Naive thymus-derived CD4-positive, alpha-beta T cell (primary cell): ENCODE results near the gene DRAXIN. TPM values are rescaled to one million over a fixed set of nuclear protein-coding genes. Genes with fewer than 3 reads are reported as not detected.

ENCODE experiments used
- ATAC-seq: fragments of 150-1000 bp; cut with Tn5 transposase; 2 replicates; pipeline ENCODE4 v1.10.0; 2021; ENCODE audit warnings: mild to moderate bottlenecking, moderate library complexity
- CTCF ChIA-PET: fragments of 350-600 bp; sonication (Branson Sonifier 250); formaldehyde crosslinking; loops from one replicate; lab custom pipeline; 2021; ENCODE audit warnings: antibody characterized with exemption; lab: Charles Lee
- POLR2A ChIA-PET: fragments of 350-600 bp; sonication (Branson Sonifier 250); formaldehyde crosslinking; loops from one replicate; lab custom pipeline; 2021; ENCODE audit warnings: antibody characterized with exemption, inconsistent platforms; lab: Charles Lee
- DNase-seq, 9 donors: peaks; one replicate each; pipeline versions ENCODE4 v3.0.0 to v3.0.0-alpha.2; 2020 to 2022; ENCODE audit warnings: mixed read lengths in 1 of 9
- H3K27ac ChIP-seq: one replicate; pipeline ENCODE4 v1.7.0; 2013; ENCODE audit warnings: mild to moderate bottlenecking, low read depth, low read length, moderate library complexity
- H3K27me3 ChIP-seq, 2 donors: one replicate each; pipeline ENCODE4 v1.7.0; 2013; ENCODE audit warnings: low read length in 2 of 2, mild to moderate bottlenecking in 2 of 2, moderate library complexity in 2 of 2; ENCODE audit not compliant: control insufficient read depth in 2 of 2, insufficient read depth in 2 of 2
- H3K36me3 ChIP-seq, 3 experiments: 1 replicate in 2 of 3; 2 replicates in 1 of 3; pipeline ENCODE4 v1.7.0; 2013; ENCODE audit warnings: low read length in 3 of 3, mild to moderate bottlenecking in 3 of 3, moderate library complexity in 1 of 3; ENCODE audit not compliant: insufficient read depth in 3 of 3, control insufficient read depth in 2 of 3
- H3K4me1 ChIP-seq, 2 donors: one replicate each; pipeline ENCODE4 v1.7.0; 2013; ENCODE audit warnings: low read length in 2 of 2, mild to moderate bottlenecking in 2 of 2, moderate library complexity in 1 of 2; ENCODE audit not compliant: control insufficient read depth in 2 of 2, insufficient read depth in 2 of 2
- H3K4me3 ChIP-seq: 2 replicates; pipeline ENCODE4 v1.7.0; 2013; ENCODE audit warnings: mild to moderate bottlenecking, low read length
- H3K9me3 ChIP-seq, 3 experiments: 1 replicate in 2 of 3; 2 replicates in 1 of 3; pipeline ENCODE4 v1.7.0; 2013; ENCODE audit warnings: low read length in 3 of 3; ENCODE audit not compliant: control insufficient read depth in 2 of 3
- H3K27ac Mint-ChIP-seq, 9 donors: one replicate each; pipeline ENCODE4 v1.8.0; 2020 to 2022; ENCODE audit warnings: mixed read lengths in 9 of 9, mild to moderate bottlenecking in 8 of 9, moderate library complexity in 5 of 9, inconsistent platforms in 2 of 9
- H3K27me3 Mint-ChIP-seq, 5 donors: one replicate each; pipeline ENCODE4 v1.8.0; 2021 to 2022; ENCODE audit warnings: mixed read lengths in 5 of 5, mild to moderate bottlenecking in 1 of 5
- H3K36me3 Mint-ChIP-seq, 5 donors: one replicate each; pipeline ENCODE4 v1.8.0; 2020 to 2022; ENCODE audit warnings: mixed read lengths in 5 of 5, mild to moderate bottlenecking in 3 of 5, inconsistent platforms in 1 of 5
- H3K4me1 Mint-ChIP-seq, 7 donors: one replicate each; pipeline ENCODE4 v1.8.0; 2020 to 2022; ENCODE audit warnings: mixed read lengths in 7 of 7, mild to moderate bottlenecking in 3 of 7, inconsistent platforms in 1 of 7
- H3K4me3 Mint-ChIP-seq, 10 donors: one replicate each; pipeline ENCODE4 v1.8.0; 2020 to 2022; ENCODE audit warnings: mild to moderate bottlenecking in 10 of 10, mixed read lengths in 10 of 10, moderate library complexity in 6 of 10, inconsistent platforms in 2 of 10
- H3K9me3 Mint-ChIP-seq, 11 donors: one replicate each; pipeline ENCODE4 v1.8.0; 2020 to 2022; ENCODE audit warnings: mixed read lengths in 11 of 11, mild to moderate bottlenecking in 4 of 11, inconsistent platforms in 1 of 11, moderate library complexity in 1 of 11
- intact Hi-C, 2 donors: fragments of 100-400 bp; cut with micrococcal nuclease; formaldehyde crosslinking; loops; one replicate each; pipeline ENCODE4 v1.15.1; 2023
- polyA plus RNA-seq, 2 donors: library from polyadenylated mRNA; unstranded; fragments of 300-500 nt; fragmentation: Illumina TruSeq; gene quantifications; one replicate each; pipeline ENCODE4 v1.2.3, GENCODE V29; 2021
- total RNA-seq, 6 experiments: library from RNA in 5 of 6; stranded (reverse) in 5 of 6; gene quantifications; 1 replicate in 5 of 6; 2 replicates in 1 of 6; pipeline ENCODE4 v1.2.3 and lab custom pipeline; 2021 to 2026

The DRAXIN gene
- total and polyA plus RNA-seq, 7 experiments from 2014 or later = 0.03 to 1.6 (median 0.19) TPM

- Histone ChIP-seq H3K9me3 (no peaks in the 10 kb centered on the region), H3K27ac (no peak overlapping the region), H3K27me3 (no peaks in the 10 kb centered on the region), H3K4me1 (no peaks in the 10 kb centered on the region), H3K4me3 (no peak overlapping the region), H3K36me3 (no peaks in the 10 kb centered on the region)
- Mint-ChIP-seq H3K27ac (no peak overlapping the region), H3K36me3 (no peaks in the 10 kb centered on the region), H3K27me3 (peaks cover 0 to 9% (median 7%) of the 10 kb centered on the region in 5 donors), H3K4me1 (no peaks in the 10 kb centered on the region), H3K4me3 (no peak overlapping the region), H3K9me3 (peaks cover 0 to 2% (median 0%) of the 10 kb centered on the region in 11 donors)
- ATAC-seq (no peak), DNase-seq (no peak)
- ChIA-PET CTCF (interaction anchor here (0.7 kb wide), 1 partner anchor 10 kb away, joined by 5 read pairs; no protein-coding TSS in a partner anchor), POLR2A (interaction anchor here (0.9 kb wide), 1 partner anchor 11 kb away, joined by 6 read pairs; no protein-coding TSS in a partner anchor)
- intact Hi-C loops = no loop called here
These were observed 16.2 kb downstream of the DRAXIN start for GRCh38 chr1:11707621-11708276.

GRCh38 chr1:11708554-11709350 is 17.2 kb downstream of the DRAXIN start:
- POLR2A ChIA-PET = interaction anchor here (0.7 kb wide), 1 partner anchor 38 kb away, joined by 3 read pairs; no protein-coding TSS in a partner anchor
- no peak overlapping the region for H3K4me3 Mint-ChIP-seq

GRCh38 chr1:11711490-11711889 is 20.0 kb downstream of the DRAXIN start:
- H3K9me3 Mint-ChIP-seq = no peaks in the 10 kb centered on the region
- CTCF ChIA-PET = interaction anchor here (0.6 to 1.8 kb wide), 2 partner anchors 8 to 74 kb away, joined by 3 to 4 read pairs; no protein-coding TSS in a partner anchor
- POLR2A ChIA-PET = interaction anchor here (1.0 to 2.0 kb wide), 2 partner anchors 8 to 48 kb away, joined by 3 to 9 read pairs; partner anchors contain the start of gene FBXO6

More at GRCh38 chr1:11708554-11709350, 17.2 kb downstream of the DRAXIN start:
- no peaks in the 10 kb centered on the region for H3K9me3 ChIP-seq
- H3K27me3 ChIP-seq = no peaks in the 10 kb centered on the region
- Mint-ChIP-seq H3K27ac (no peak overlapping the region), H3K27me3 (peaks cover 0 to 9% (median 1%) of the 10 kb centered on the region in 5 donors), H3K36me3 (no peaks in the 10 kb centered on the region), H3K9me3 (no peaks in the 10 kb centered on the region), H3K4me1 (no peaks in the 10 kb centered on the region)
- H3K36me3 ChIP-seq = no peaks in the 10 kb centered on the region
- H3K27ac ChIP-seq = no peak overlapping the region
- H3K4me3 ChIP-seq = no peak overlapping the region
- ATAC-seq (peak; percentile 22), DNase-seq (no peak)
- CTCF ChIA-PET = interaction anchor here (0.7 to 1.2 kb wide), 4 partner anchors 9 to 73 kb away, joined by 3 to 6 read pairs (median 4); no protein-coding TSS in a partner anchor
- no peaks in the 10 kb centered on the region for H3K4me1 ChIP-seq
- intact Hi-C loops = no loop called here

GRCh38 chr1:11712285-11712684 is 20.8 kb downstream of the DRAXIN start:
- H3K4me3 Mint-ChIP-seq = no peak overlapping the region
- ChIA-PET CTCF (no interaction called here), POLR2A (no interaction called here)
- H3K36me3 ChIP-seq = no peaks in the 10 kb centered on the region
- no peaks in the 10 kb centered on the region for H3K36me3 Mint-ChIP-seq
- no peaks in the 10 kb centered on the region for H3K4me1 ChIP-seq
- H3K4me1 Mint-ChIP-seq = no peaks in the 10 kb centered on the region
- H3K9me3 Mint-ChIP-seq = no peaks in the 10 kb centered on the region
- no peaks in the 10 kb centered on the region for H3K27me3 ChIP-seq
- no peak overlapping the region for H3K4me3 ChIP-seq
- DNase-seq (no peak), ATAC-seq (no peak)
- peaks cover 0 to 9% (median 4%) of the 10 kb centered on the region in 5 donors for H3K27me3 Mint-ChIP-seq
- no peak overlapping the region for H3K27ac ChIP-seq
- intact Hi-C loops = loop anchor here in 1 of 2 donors (10.0 kb wide), 1 partner anchor 377 kb away; no protein-coding TSS in a partner anchor
- H3K9me3 ChIP-seq = no peaks in the 10 kb centered on the region
- no peak overlapping the region for H3K27ac Mint-ChIP-seq

More at GRCh38 chr1:11711490-11711889, 20.0 kb downstream of the DRAXIN start:
- no peaks in the 10 kb centered on the region for H3K36me3 ChIP-seq
- no peak for DNase-seq
- no peaks in the 10 kb centered on the region for H3K27me3 ChIP-seq
- H3K4me3 ChIP-seq = no peak overlapping the region
- H3K36me3 Mint-ChIP-seq = no peaks in the 10 kb centered on the region
- intact Hi-C loops = loop anchor here in 1 of 2 donors (10.0 kb wide), 1 partner anchor 377 kb away; no protein-coding TSS in a partner anchor
- H3K27ac ChIP-seq = no peak overlapping the region
- ATAC-seq = no peak
- no peaks in the 10 kb centered on the region for H3K9me3 ChIP-seq
- no peak overlapping the region for H3K4me3 Mint-ChIP-seq
- no peaks in the 10 kb centered on the region for H3K4me1 Mint-ChIP-seq
- peaks cover 0 to 9% (median 4%) of the 10 kb centered on the region in 5 donors for H3K27me3 Mint-ChIP-seq
- H3K4me1 ChIP-seq = no peaks in the 10 kb centered on the region
- no peak overlapping the region for H3K27ac Mint-ChIP-seq

- Histone ChIP-seq H3K27me3 (no peaks in the 10 kb centered on the region), H3K9me3 (no peaks in the 10 kb centered on the region), H3K36me3 (no peaks in the 10 kb centered on the region), H3K4me1 (no peaks in the 10 kb centered on the region), H3K27ac (no peak overlapping the region), H3K4me3 (no peak overlapping the region)
- H3K4me3 Mint-ChIP-seq = no peak overlapping the region
- H3K9me3 Mint-ChIP-seq = no peaks in the 10 kb centered on the region
- peaks cover 0 to 9% (median 4%) of the 10 kb centered on the region in 5 donors for H3K27me3 Mint-ChIP-seq
- no peaks in the 10 kb centered on the region for H3K36me3 Mint-ChIP-seq
- no peaks in the 10 kb centered on the region for H3K4me1 Mint-ChIP-seq
- intact Hi-C loops = loop anchor here in 1 of 2 donors (10.0 kb wide), 1 partner anchor 378 kb away; no protein-coding TSS in a partner anchor
- no peak overlapping the region for H3K27ac Mint-ChIP-seq
- no peak for ATAC-seq
- no peak for DNase-seq
- POLR2A ChIA-PET = no interaction called here
- CTCF ChIA-PET = no interaction called here
These were observed 21.6 kb downstream of the DRAXIN start for GRCh38 chr1:11713095-11713494.

- Histone ChIP-seq H3K4me3 (no peak overlapping the region), H3K36me3 (no peaks in the 10 kb centered on the region), H3K4me1 (peaks cover 0 to 5% of the 10 kb centered on the region in 2 donors), H3K27ac (no peak overlapping the region), H3K9me3 (no peaks in the 10 kb centered on the region), H3K27me3 (no peaks in the 10 kb centered on the region)
- peaks cover 0 to 9% (median 0%) of the 10 kb centered on the region in 5 donors for H3K27me3 Mint-ChIP-seq
- DNase-seq (no peak), ATAC-seq (no peak)
- ChIA-PET CTCF (interaction anchor here (0.9 kb wide), 1 partner anchor 31 kb away, joined by 3 read pairs; no protein-coding TSS in a partner anchor), POLR2A (no interaction called here)
- H3K4me3 Mint-ChIP-seq = no peak overlapping the region
- no peak overlapping the region for H3K27ac Mint-ChIP-seq
- no peaks in the 10 kb centered on the region for H3K9me3 Mint-ChIP-seq
- intact Hi-C loops = loop anchor here in 1 of 2 donors (5.0 to 10.0 kb wide), 2 partner anchors 33 to 380 kb away; partner anchors contain the start of gene MAD2L2
- peaks cover 8 to 16% (median 13%) of the 10 kb centered on the region in 7 donors for H3K4me1 Mint-ChIP-seq
- H3K36me3 Mint-ChIP-seq = no peaks in the 10 kb centered on the region
These were observed 23.5 kb downstream of the DRAXIN start for GRCh38 chr1:11714831-11715575.
